Measurements from ENCODE around the gene PUM1. TPM values are rescaled to one million over a fixed set of nuclear protein-coding genes. Genes with fewer than 3 reads are reported as not detected.

PUM1 gene
- total and polyA plus RNA-seq, 2 of the 4 experiments (the other 2 are of a cell fraction), result 75.4 to 137 TPM

DNA sequence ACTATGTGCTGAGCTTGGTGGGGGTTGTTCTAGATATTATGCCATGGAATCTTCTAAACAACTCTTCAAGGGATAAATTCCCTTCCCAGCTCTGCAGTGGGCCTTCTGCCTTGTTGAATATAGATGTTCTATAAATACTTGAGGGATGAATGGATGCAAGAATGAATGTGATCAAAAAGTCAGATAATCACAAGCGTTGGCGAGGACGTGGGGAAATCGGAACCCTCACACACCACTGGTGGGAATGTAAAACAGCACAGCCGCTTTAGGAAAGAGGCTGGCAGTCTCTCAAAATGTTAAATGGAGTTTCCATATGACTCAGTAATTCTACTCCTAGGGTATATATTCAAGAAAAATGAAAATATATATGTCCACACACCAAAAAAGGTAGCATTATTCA is 176.0 kb downstream of the PUM1 start:
- no peak overlapping the region for H3K9ac ChIP-seq (ENCODE audit: low read depth, low read length)
- no peak overlapping the region for H4K91ac ChIP-seq (ENCODE audit: insufficient read depth, low read depth, low read length)
- no peak overlapping the region for H2BK5ac ChIP-seq (ENCODE audit: low read depth, low read length, poor library complexity, severe bottlenecking)
- DNase-seq (peak; percentile 68), ATAC-seq (ENCODE audit: low read depth) (no peak)
- no peak overlapping the region for H3K14ac ChIP-seq (replicated peaks; ENCODE audit: low read depth, low read length)
- H2AFZ ChIP-seq (replicated peaks; ENCODE audit: low read length, poor library complexity), result no peak overlapping the region
- H3K4me1 ChIP-seq (ENCODE audit: control insufficient read depth, insufficient read depth, low read length), result peaks cover 46% of the 10 kb centered on the region
- peak overlapping the region; percentile 92 for H3K4ac ChIP-seq (ENCODE audit: low read depth, low read length)
- H3K27ac ChIP-seq (ENCODE audit: insufficient read depth, low read length), result no peak overlapping the region
- intact Hi-C loops (cut with micrococcal nuclease), result no loop called here
- peaks cover 44 to 94% of the 10 kb centered on the region in 2 experiments for H3K79me1 ChIP-seq (ENCODE audit: low read depth in 1 of 2, low read length in 2 of 2)
- dilution Hi-C loops (cut with HindIII; ENCODE audit: low sequenced_read_pairs, unreplicated experiment), result no loop called here
- H3K9me1 ChIP-seq (ENCODE audit: insufficient read depth, low read length), result peaks cover 44% of the 10 kb centered on the region
- 0 out of 2 replicates have a peak overlapping the region, but pooled peaks have one; percentile 71 for H2BK120ac ChIP-seq (ENCODE audit: low read depth, low read length)
- peak overlapping the region; percentile 97 for H2AK5ac ChIP-seq (ENCODE audit: low read depth, low read length)
- no peak overlapping the region; the same call in 1 of the 2 replicates for H3K18ac ChIP-seq (ENCODE audit: low read depth, low read length)
- no peaks in the 10 kb centered on the region; the same call in 1 of the 2 replicates for H3K36me3 ChIP-seq (ENCODE audit: control insufficient read depth, insufficient read depth, low read length)
- H4K5ac ChIP-seq (ENCODE audit: low read depth, low read length), result no peak overlapping the region
- ChIA-PET POLR2A (ENCODE audit: unreplicated experiment) (no interaction called here), CTCF (interaction anchor here (1.2 kb wide), 1 partner anchor 87 kb away, joined by 4 read pairs; no protein-coding TSS in a partner anchor)
- H4K20me1 ChIP-seq (ENCODE audit: insufficient read depth, low read length), result peaks cover 79% of the 10 kb centered on the region
- H3K4me3 ChIP-seq (ENCODE audit: insufficient read depth, low read depth, low read length), result no peak overlapping the region
- TF ChIP-seq SMC3 (IDR thresholded peaks at IDR 0.05; ENCODE audit: low read depth, low read length) (no peak), MAFK (IDR thresholded peaks at IDR 0.05; ENCODE audit: low read depth, low read length) (no peak), NFE2L2 (IDR thresholded peaks at IDR 0.05; ENCODE audit: low read depth, low read length) (no peak), RAD21 (IDR thresholded peaks at IDR 0.05; ENCODE audit: low read length) (no peak), CHD1 (IDR thresholded peaks at IDR 0.05; ENCODE audit: low read depth, low read length) (no peak)
- TF ChIP-seq, protein P1, sequence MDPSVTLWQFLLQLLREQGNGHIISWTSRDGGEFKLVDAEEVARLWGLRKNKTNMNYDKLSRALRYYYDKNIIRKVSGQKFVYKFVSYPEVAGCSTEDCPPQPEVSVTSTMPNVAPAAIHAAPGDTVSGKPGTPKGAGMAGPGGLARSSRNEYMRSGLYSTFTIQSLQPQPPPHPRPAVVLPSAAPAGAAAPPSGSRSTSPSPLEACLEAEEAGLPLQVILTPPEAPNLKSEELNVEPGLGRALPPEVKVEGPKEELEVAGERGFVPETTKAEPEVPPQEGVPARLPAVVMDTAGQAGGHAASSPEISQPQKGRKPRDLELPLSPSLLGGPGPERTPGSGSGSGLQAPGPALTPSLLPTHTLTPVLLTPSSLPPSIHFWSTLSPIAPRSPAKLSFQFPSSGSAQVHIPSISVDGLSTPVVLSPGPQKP (IDR thresholded peaks at IDR 0.05; ENCODE audit: borderline replicate concordance, low read depth, low read length), result no peak
- H3K4me2 ChIP-seq (ENCODE audit: low read depth, low read length), result no peak overlapping the region
- H4K8ac ChIP-seq (ENCODE audit: low read depth in 2 of 2, low read length in 2 of 2), result no peak overlapping the region
- peak overlapping the region; percentile 64; the same call in 1 of the 2 replicates for H2BK20ac ChIP-seq (ENCODE audit: low read depth, low read length)
- peak overlapping the region; percentile 76; the same call in 1 of the 3 replicates for H2BK15ac ChIP-seq (ENCODE audit: low read depth, low read length)
- no peak overlapping the region for H2AK9ac ChIP-seq (replicated peaks; ENCODE audit: low read depth, low read length, poor library complexity)
- WGBS, 2 experiments (ENCODE audit: extremely low coverage in 2 of 2, insufficient read length in 1 of 2), result no CpG with 5 or more reads among the region's 5 CpGs
- H3K27me3 ChIP-seq (ENCODE audit: control insufficient read depth, insufficient read depth, low read length), result no peaks in the 10 kb centered on the region
- BruUV-seq (replicated peaks), result no TSS peak
- no peaks in the 10 kb centered on the region for H3K9me3 ChIP-seq (ENCODE audit: control insufficient read depth, insufficient read depth, low read length)
- H3K23ac ChIP-seq (ENCODE audit: low read depth, low read length), result no peak overlapping the region
- H3K56ac ChIP-seq (ENCODE audit: extremely low read depth, insufficient read depth, low read length), result no peak overlapping the region
- in situ Hi-C loops (cut with MboI; ENCODE audit: low sequenced_read_pairs), result no loop called here

Data from IMR-90 (cell line).